Measurements from ENCODE around the gene ATF3. TPM values are rescaled to one million over a fixed set of nuclear protein-coding genes. Genes with fewer than 3 reads are reported as not detected.
A peak's percentile ranks its signal among the peaks of the same experiment; 100 is the strongest.

The ATF3 gene
- total RNA-seq, 1 donor from 2014 or later = 28.9 TPM

DNA sequence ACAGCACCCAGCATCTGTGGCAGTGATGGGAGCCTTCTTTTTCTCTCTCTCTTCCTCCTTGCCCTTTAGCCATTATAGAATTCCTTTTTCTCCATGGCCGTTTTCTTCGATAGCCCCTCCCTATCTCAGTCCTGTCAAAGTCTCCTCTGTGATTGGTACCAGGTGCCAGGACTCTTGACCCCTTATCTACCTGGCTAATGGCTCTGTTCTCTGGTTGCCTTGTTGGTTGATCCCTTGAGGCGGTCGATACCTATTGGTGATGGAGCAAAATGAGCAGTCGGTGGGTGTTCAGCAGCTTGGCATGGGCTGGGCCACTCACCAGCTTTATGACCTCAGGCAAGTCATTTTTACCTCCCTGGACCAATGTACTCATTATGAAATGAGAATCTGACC, 2.0 kb downstream of the ATF3 start:
- no peak for TF ChIP-seq CTCF (IDR thresholded peaks at IDR 0.05)
- H3K4me3 ChIP-seq = peak overlapping the region; percentile 78
- intact Hi-C loops (cut with DNase I) = no loop called here
- peaks cover 5% of the 10 kb centered on the region for H3K36me3 ChIP-seq
- peaks cover 13% of the 10 kb centered on the region for H3K27me3 ChIP-seq
- peaks cover 31% of the 10 kb centered on the region for H3K4me1 ChIP-seq
- DNase-seq (no peak), ATAC-seq (no peak)
- no peak overlapping the region for H3K27ac ChIP-seq
- no peaks in the 10 kb centered on the region for H3K9me3 ChIP-seq

GRCh38 chr1:212611000-212611948, 2.7 kb downstream of the ATF3 start:
- TF ChIP-seq CTCF (IDR thresholded peaks at IDR 0.05) = no peak
- Histone ChIP-seq H3K4me1 (peaks cover 24% of the 10 kb centered on the region), H3K36me3 (peaks cover 11% of the 10 kb centered on the region), H3K27me3 (peaks cover 13% of the 10 kb centered on the region), H3K9me3 (no peaks in the 10 kb centered on the region), H3K27ac (no peak overlapping the region), H3K4me3 (peak overlapping the region; percentile 78)
- intact Hi-C loops (cut with DNase I) = no loop called here
- no peak for DNase-seq
- ATAC-seq = no peak

DNA sequence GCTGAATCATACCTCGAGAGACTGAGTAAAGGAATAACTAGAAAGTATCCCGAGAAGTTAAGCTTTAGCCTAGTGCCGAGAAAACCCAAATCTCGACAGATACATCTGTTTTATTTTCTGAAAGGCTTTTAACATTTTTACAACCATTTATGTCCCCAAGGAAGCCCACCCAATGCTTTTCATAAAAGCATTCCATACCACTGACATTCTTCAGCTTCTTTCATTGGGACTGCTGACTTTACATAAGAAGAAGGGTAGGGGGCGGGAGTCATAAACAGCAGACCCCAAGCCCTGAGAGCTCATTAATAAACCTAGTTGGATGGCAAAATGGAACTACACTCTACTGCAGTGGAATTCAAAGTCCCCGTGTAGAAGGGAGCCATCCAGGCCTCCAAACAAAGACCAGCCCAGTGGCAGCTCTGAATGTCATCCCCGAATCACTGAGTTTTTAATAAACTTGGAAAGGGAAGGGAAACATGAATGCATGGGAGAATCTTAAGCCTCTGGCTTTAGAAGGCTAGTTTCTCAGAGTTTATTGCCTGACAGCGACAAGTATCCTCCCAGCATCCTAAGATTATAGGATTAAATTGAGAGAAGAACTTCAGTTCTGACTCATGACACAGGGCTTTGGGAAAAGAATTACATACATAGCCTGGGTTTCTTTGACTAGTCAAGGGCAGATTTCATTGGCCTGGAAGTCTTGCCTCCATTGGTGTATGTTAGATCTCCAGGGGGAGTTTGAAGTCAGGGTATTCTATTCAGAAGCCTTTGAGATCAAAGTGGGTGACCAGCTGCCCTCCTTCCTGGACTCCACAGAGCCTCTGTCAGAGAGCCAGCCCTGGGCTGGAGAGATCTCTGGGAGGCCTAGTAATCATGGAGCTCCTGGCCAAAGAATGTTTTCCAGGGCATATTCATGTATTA, 3.7 kb downstream of the ATF3 start:
- ATAC-seq (no peak), DNase-seq (no peak)
- no peaks in the 10 kb centered on the region for H3K9me3 ChIP-seq
- H3K27ac ChIP-seq = no peak overlapping the region
- peaks cover 20% of the 10 kb centered on the region for H3K36me3 ChIP-seq
- intact Hi-C loops (cut with DNase I) = no loop called here
- peaks cover 5% of the 10 kb centered on the region for H3K27me3 ChIP-seq
- H3K4me1 ChIP-seq = peaks cover 15% of the 10 kb centered on the region
- TF ChIP-seq CTCF (IDR thresholded peaks at IDR 0.05) = no peak
- no peak overlapping the region for H3K4me3 ChIP-seq

GRCh38 chr1:212613440-212614335, 5.1 kb downstream of the ATF3 start:
- no peak overlapping the region for H3K27ac ChIP-seq
- DNase-seq (no peak), ATAC-seq (no peak)
- H3K27me3 ChIP-seq = no peaks in the 10 kb centered on the region
- TF ChIP-seq CTCF (IDR thresholded peaks at IDR 0.05) = no peak
- H3K36me3 ChIP-seq = peaks cover 34% of the 10 kb centered on the region
- H3K4me3 ChIP-seq = no peak overlapping the region
- H3K9me3 ChIP-seq = no peaks in the 10 kb centered on the region
- intact Hi-C loops (cut with DNase I) = no loop called here
- peaks cover 13% of the 10 kb centered on the region for H3K4me1 ChIP-seq
